Uterus (tissue), 2 donors: ENCODE results near the gene ARPC5L.

Experiments used
- POLR2A ChIP-seq, 2 donors: fragments of 450-650 bp; IDR thresholded peaks; one replicate each; pipeline ENCODE4 v1.6.1; 2016; ENCODE audit warnings: antibody characterized with exemption in 2 of 2, mild to moderate bottlenecking in 1 of 2, moderate library complexity in 1 of 2
- TF ChIP-seq, protein P1 (sequence below), 4 experiments: fragments of 200-600 bp in 2 of 4; fragments of 450-650 bp in 2 of 4; sonication (generic) in 2 of 4; IDR thresholded peaks; one replicate each; pipeline ENCODE4 v1.5.1; 2016 to 2019; ENCODE audit warnings: antibody characterized with exemption in 4 of 4, mild to moderate bottlenecking in 2 of 4, moderate library complexity in 1 of 4

- TF ChIP-seq, protein P1, sequence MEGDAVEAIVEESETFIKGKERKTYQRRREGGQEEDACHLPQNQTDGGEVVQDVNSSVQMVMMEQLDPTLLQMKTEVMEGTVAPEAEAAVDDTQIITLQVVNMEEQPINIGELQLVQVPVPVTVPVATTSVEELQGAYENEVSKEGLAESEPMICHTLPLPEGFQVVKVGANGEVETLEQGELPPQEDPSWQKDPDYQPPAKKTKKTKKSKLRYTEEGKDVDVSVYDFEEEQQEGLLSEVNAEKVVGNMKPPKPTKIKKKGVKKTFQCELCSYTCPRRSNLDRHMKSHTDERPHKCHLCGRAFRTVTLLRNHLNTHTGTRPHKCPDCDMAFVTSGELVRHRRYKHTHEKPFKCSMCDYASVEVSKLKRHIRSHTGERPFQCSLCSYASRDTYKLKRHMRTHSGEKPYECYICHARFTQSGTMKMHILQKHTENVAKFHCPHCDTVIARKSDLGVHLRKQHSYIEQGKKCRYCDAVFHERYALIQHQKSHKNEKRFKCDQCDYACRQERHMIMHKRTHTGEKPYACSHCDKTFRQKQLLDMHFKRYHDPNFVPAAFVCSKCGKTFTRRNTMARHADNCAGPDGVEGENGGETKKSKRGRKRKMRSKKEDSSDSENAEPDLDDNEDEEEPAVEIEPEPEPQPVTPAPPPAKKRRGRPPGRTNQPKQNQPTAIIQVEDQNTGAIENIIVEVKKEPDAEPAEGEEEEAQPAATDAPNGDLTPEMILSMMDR (IDR thresholded peaks at IDR 0.05), result no peak
- no peak for TF ChIP-seq POLR2A (IDR thresholded peaks at IDR 0.05)
Observed at GRCh38 chr9:124834591-124834990, 27.3 kb upstream of the ARPC5L start.
